Breast epithelium (tissue), 3 donors: Measurements from ENCODE around the gene RBM12.

ENCODE experiments used
- POLR2AphosphoS5 ChIP-seq, 3 donors: sonication (generic); formaldehyde crosslinking; IDR thresholded peaks; one replicate each; pipeline ENCODE4 v1.6.1; 2017; ENCODE audit warnings: antibody characterized with exemption in 3 of 3
- TF ChIP-seq, protein P1 (sequence below), 3 donors: fragments of 450-650 bp; IDR thresholded peaks; one replicate each; pipeline ENCODE4 v1.5.1; 2016 to 2017; ENCODE audit warnings: antibody characterized with exemption in 3 of 3, mild to moderate bottlenecking in 3 of 3, moderate library complexity in 3 of 3

DNA sequence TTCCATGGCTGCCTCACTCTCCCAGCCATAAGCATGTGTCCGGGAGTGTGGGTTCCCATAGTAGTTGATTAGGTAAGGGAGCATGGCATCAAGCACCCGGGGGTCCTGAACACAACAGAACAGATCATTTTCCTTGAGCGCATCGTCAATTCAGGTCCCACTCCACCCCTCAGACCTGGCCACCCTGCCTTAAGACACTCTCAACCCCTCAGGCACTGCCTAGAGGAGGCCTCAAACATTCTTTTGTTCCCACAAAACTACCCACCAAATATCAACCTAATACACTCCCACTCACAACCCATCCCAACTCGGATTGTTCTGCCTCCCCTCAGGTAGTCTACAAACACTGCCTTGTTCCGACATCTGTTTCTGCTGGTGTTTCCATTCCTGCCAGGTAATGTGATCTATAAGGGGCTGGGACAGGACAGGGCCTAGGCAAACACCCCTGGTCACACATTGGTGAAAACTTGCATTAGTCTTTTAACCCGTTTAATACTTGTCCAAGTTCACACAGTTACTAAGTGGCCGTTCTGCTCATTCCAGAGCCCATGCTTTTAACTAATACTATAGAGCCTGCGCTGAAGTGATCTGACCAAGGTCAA lies 33.1 kb upstream of the RBM12 start:
- TF ChIP-seq, protein P1, sequence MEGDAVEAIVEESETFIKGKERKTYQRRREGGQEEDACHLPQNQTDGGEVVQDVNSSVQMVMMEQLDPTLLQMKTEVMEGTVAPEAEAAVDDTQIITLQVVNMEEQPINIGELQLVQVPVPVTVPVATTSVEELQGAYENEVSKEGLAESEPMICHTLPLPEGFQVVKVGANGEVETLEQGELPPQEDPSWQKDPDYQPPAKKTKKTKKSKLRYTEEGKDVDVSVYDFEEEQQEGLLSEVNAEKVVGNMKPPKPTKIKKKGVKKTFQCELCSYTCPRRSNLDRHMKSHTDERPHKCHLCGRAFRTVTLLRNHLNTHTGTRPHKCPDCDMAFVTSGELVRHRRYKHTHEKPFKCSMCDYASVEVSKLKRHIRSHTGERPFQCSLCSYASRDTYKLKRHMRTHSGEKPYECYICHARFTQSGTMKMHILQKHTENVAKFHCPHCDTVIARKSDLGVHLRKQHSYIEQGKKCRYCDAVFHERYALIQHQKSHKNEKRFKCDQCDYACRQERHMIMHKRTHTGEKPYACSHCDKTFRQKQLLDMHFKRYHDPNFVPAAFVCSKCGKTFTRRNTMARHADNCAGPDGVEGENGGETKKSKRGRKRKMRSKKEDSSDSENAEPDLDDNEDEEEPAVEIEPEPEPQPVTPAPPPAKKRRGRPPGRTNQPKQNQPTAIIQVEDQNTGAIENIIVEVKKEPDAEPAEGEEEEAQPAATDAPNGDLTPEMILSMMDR (IDR thresholded peaks at IDR 0.05) = no peak
- no peak for TF ChIP-seq POLR2AphosphoS5 (IDR thresholded peaks at IDR 0.05)
